ENCODE results near the gene CAT. TPM values are rescaled to one million over a fixed set of nuclear protein-coding genes. Genes with fewer than 3 reads are reported as not detected.
"Not testable (repeated sequence)": the region's sequence is repeated elsewhere in the genome, so short reads cannot be mapped to it uniquely, and the experiment has no call there.

Gene CAT
- total and polyA plus RNA-seq, 9 donors = 45.6 to 74.4 (median 61.8) TPM

- DNase-seq = no peak
- no peak overlapping the region for H3K4me3 ChIP-seq (ENCODE audit: low read length)
- H3K36me3 ChIP-seq (ENCODE audit: control insufficient read depth, insufficient read depth, low read length) = no peaks in the 10 kb centered on the region
- no peaks in the 10 kb centered on the region for H3K27me3 ChIP-seq (ENCODE audit: control insufficient read depth, insufficient read depth, low read length)
- no peaks in the 10 kb centered on the region for H3K9me3 ChIP-seq (replicated peaks; ENCODE audit: control insufficient read depth, low read depth, low read length)
- no peak overlapping the region for H3K27ac ChIP-seq (ENCODE audit: low read length)
- no CpG with 5 or more reads among the region's 2 CpGs for WGBS (ENCODE audit: insufficient coverage)
- H3K4me1 ChIP-seq (ENCODE audit: control insufficient read depth, insufficient read depth, low read length) = no peaks in the 10 kb centered on the region
Measured at GRCh38 chr11:34419158-34419557, 19.6 kb upstream of the CAT start.

- no peak overlapping the region for H3K27ac ChIP-seq (ENCODE audit: low read length)
- no peaks in the 10 kb centered on the region for H3K27me3 ChIP-seq (ENCODE audit: control insufficient read depth, insufficient read depth, low read length)
- H3K4me3 ChIP-seq (ENCODE audit: low read length) = no peak overlapping the region
- no peaks in the 10 kb centered on the region for H3K4me1 ChIP-seq (ENCODE audit: control insufficient read depth, insufficient read depth, low read length)
- no peaks in the 10 kb centered on the region for H3K9me3 ChIP-seq (replicated peaks; ENCODE audit: control insufficient read depth, low read depth, low read length)
- H3K36me3 ChIP-seq (ENCODE audit: control insufficient read depth, insufficient read depth, low read length) = no peaks in the 10 kb centered on the region
- WGBS (ENCODE audit: insufficient coverage) = 91% methylated on average over 4 of the region's 7 CpGs
- DNase-seq = no peak
Measured at GRCh38 chr11:34423300-34423699, 15.4 kb upstream of the CAT start.

- H3K9me3 ChIP-seq (replicated peaks; ENCODE audit: control insufficient read depth, low read depth, low read length); DNase-seq; H3K27ac ChIP-seq (ENCODE audit: low read length); H3K36me3 ChIP-seq (ENCODE audit: control insufficient read depth, insufficient read depth, low read length); H3K4me3 ChIP-seq (ENCODE audit: low read length); H3K27me3 ChIP-seq (ENCODE audit: control insufficient read depth, insufficient read depth, low read length); H3K4me1 ChIP-seq (ENCODE audit: control insufficient read depth, insufficient read depth, low read length): not testable (repeated sequence)
- no CpG with 5 or more reads among the region's 2 CpGs for WGBS (ENCODE audit: insufficient coverage)
Measured at GRCh38 chr11:34424826-34425225, 13.9 kb upstream of the CAT start.

- no peaks in the 10 kb centered on the region for H3K27me3 ChIP-seq (ENCODE audit: control insufficient read depth, insufficient read depth, low read length)
- no CpG with 5 or more reads among the region's 1 CpG for WGBS (ENCODE audit: insufficient coverage)
- no peaks in the 10 kb centered on the region for H3K36me3 ChIP-seq (ENCODE audit: control insufficient read depth, insufficient read depth, low read length)
- no peak overlapping the region for H3K4me3 ChIP-seq (ENCODE audit: low read length)
- no peak overlapping the region for H3K27ac ChIP-seq (ENCODE audit: low read length)
- no peaks in the 10 kb centered on the region for H3K9me3 ChIP-seq (replicated peaks; ENCODE audit: control insufficient read depth, low read depth, low read length)
- DNase-seq = no peak
- H3K4me1 ChIP-seq (ENCODE audit: control insufficient read depth, insufficient read depth, low read length) = no peaks in the 10 kb centered on the region
Measured at GRCh38 chr11:34425360-34425759, 13.4 kb upstream of the CAT start.

- Histone ChIP-seq H3K4me1 (ENCODE audit: control insufficient read depth, insufficient read depth, low read length) (no peaks in the 10 kb centered on the region), H3K36me3 (ENCODE audit: control insufficient read depth, insufficient read depth, low read length) (no peaks in the 10 kb centered on the region), H3K9me3 (replicated peaks; ENCODE audit: control insufficient read depth, low read depth, low read length) (no peaks in the 10 kb centered on the region), H3K4me3 (ENCODE audit: low read length) (no peak overlapping the region), H3K27me3 (ENCODE audit: control insufficient read depth, insufficient read depth, low read length) (no peaks in the 10 kb centered on the region), H3K27ac (ENCODE audit: low read length) (no peak overlapping the region)
- no peak for DNase-seq
- 89% methylated on average over 1 of the region's 1 CpG for WGBS (ENCODE audit: insufficient coverage)
Measured at GRCh38 chr11:34425867-34426266, 12.9 kb upstream of the CAT start.

- Histone ChIP-seq H3K27me3 (ENCODE audit: control insufficient read depth, insufficient read depth, low read length) (no peaks in the 10 kb centered on the region), H3K4me1 (ENCODE audit: control insufficient read depth, insufficient read depth, low read length) (no peaks in the 10 kb centered on the region), H3K36me3 (ENCODE audit: control insufficient read depth, insufficient read depth, low read length) (no peaks in the 10 kb centered on the region), H3K9me3 (replicated peaks; ENCODE audit: control insufficient read depth, low read depth, low read length) (no peaks in the 10 kb centered on the region), H3K27ac (ENCODE audit: low read length) (no peak overlapping the region), H3K4me3 (ENCODE audit: low read length) (no peak overlapping the region)
- DNase-seq = peak; percentile 97
- WGBS (ENCODE audit: insufficient coverage) = no CpG with 5 or more reads among the region's 3 CpGs
Measured at GRCh38 chr11:34426766-34427185, 12.0 kb upstream of the CAT start.

- no peaks in the 10 kb centered on the region for H3K27me3 ChIP-seq (ENCODE audit: control insufficient read depth, insufficient read depth, low read length)
- WGBS (ENCODE audit: insufficient coverage) = 50% methylated on average over 1 of the region's 4 CpGs
- no peaks in the 10 kb centered on the region for H3K36me3 ChIP-seq (ENCODE audit: control insufficient read depth, insufficient read depth, low read length)
- no peaks in the 10 kb centered on the region for H3K9me3 ChIP-seq (replicated peaks; ENCODE audit: control insufficient read depth, low read depth, low read length)
- no peak overlapping the region for H3K27ac ChIP-seq (ENCODE audit: low read length)
- no peak overlapping the region for H3K4me3 ChIP-seq (ENCODE audit: low read length)
- H3K4me1 ChIP-seq (ENCODE audit: control insufficient read depth, insufficient read depth, low read length) = no peaks in the 10 kb centered on the region
- DNase-seq = no peak
Measured at GRCh38 chr11:34427186-34427805, 11.4 kb upstream of the CAT start.

GRCh38 chr11:34431979-34432378, 6.8 kb upstream of the CAT start:
- Histone ChIP-seq H3K4me3 (ENCODE audit: low read length) (no peak overlapping the region), H3K36me3 (ENCODE audit: control insufficient read depth, insufficient read depth, low read length) (no peaks in the 10 kb centered on the region), H3K9me3 (replicated peaks; ENCODE audit: control insufficient read depth, low read depth, low read length) (no peaks in the 10 kb centered on the region), H3K27ac (ENCODE audit: low read length) (no peak overlapping the region), H3K27me3 (ENCODE audit: control insufficient read depth, insufficient read depth, low read length) (no peaks in the 10 kb centered on the region), H3K4me1 (ENCODE audit: control insufficient read depth, insufficient read depth, low read length) (no peaks in the 10 kb centered on the region)
- no peak for DNase-seq
- no CpG with 5 or more reads among the region's 4 CpGs for WGBS (ENCODE audit: insufficient coverage)

GRCh38 chr11:34432822-34433221, 5.9 kb upstream of the CAT start:
- 55% methylated on average over 2 of the region's 5 CpGs for WGBS (ENCODE audit: insufficient coverage)
- no peak overlapping the region for H3K27ac ChIP-seq (ENCODE audit: low read length)
- H3K4me3 ChIP-seq (ENCODE audit: low read length) = no peak overlapping the region
- DNase-seq = no peak
- no peaks in the 10 kb centered on the region for H3K4me1 ChIP-seq (ENCODE audit: control insufficient read depth, insufficient read depth, low read length)
- H3K36me3 ChIP-seq (ENCODE audit: control insufficient read depth, insufficient read depth, low read length) = no peaks in the 10 kb centered on the region
- no peaks in the 10 kb centered on the region for H3K27me3 ChIP-seq (ENCODE audit: control insufficient read depth, insufficient read depth, low read length)
- H3K9me3 ChIP-seq (replicated peaks; ENCODE audit: control insufficient read depth, low read depth, low read length) = no peaks in the 10 kb centered on the region

GRCh38 chr11:34433899-34434298, 4.8 kb upstream of the CAT start:
- Histone ChIP-seq H3K4me1 (ENCODE audit: control insufficient read depth, insufficient read depth, low read length) (no peaks in the 10 kb centered on the region), H3K4me3 (ENCODE audit: low read length) (no peak overlapping the region), H3K27ac (ENCODE audit: low read length) (no peak overlapping the region), H3K27me3 (ENCODE audit: control insufficient read depth, insufficient read depth, low read length) (no peaks in the 10 kb centered on the region), H3K9me3 (replicated peaks; ENCODE audit: control insufficient read depth, low read depth, low read length) (no peaks in the 10 kb centered on the region), H3K36me3 (ENCODE audit: control insufficient read depth, insufficient read depth, low read length) (no peaks in the 10 kb centered on the region)
- 100% methylated on average over 1 of the region's 3 CpGs for WGBS (ENCODE audit: insufficient coverage)
- DNase-seq = no peak

Measured in muscle of leg (tissue), 11 donors.